Ovary (tissue), 9 donors: Measurements from ENCODE around the gene COX18. TPM values are rescaled to one million over a fixed set of nuclear protein-coding genes. Genes with fewer than 3 reads are reported as not detected.

Experiments
- DNase-seq, 5 donors: peaks; one replicate each; pipeline ENCODE4 v3.0.0-alpha.2; 2019 to 2020
- H3K27ac ChIP-seq, 2 donors: fragments of 200-600 bp; one replicate each; pipeline versions ENCODE4 v1.5.1 to v1.8.0; 2019 to 2022
- H3K27me3 ChIP-seq: fragments of 200-600 bp; one replicate; pipeline ENCODE4 v1.8.0; 2022
- H3K36me3 ChIP-seq: fragments of 200-600 bp; sonication (generic); one replicate; pipeline ENCODE4 v1.5.1; 2019
- H3K4me1 ChIP-seq: one replicate; pipeline ENCODE4 v1.8.1; 2013; ENCODE audit warnings: mild to moderate bottlenecking, moderate library complexity; ENCODE audit not compliant: insufficient read depth
- H3K4me3 ChIP-seq: fragments of 200-600 bp; sonication (generic); one replicate; pipeline ENCODE4 v1.5.1; 2017
- H3K9me3 ChIP-seq, 2 donors: fragments of 200-600 bp in 1 of 2; sonication (generic) in 1 of 2; one replicate each; pipeline versions ENCODE4 v1.5.1 to v1.8.1; 2013 to 2019; ENCODE audit warnings: mild to moderate bottlenecking in 1 of 2, moderate library complexity in 1 of 2
- EP300 ChIP-seq: sonication (generic); formaldehyde crosslinking; IDR thresholded peaks from one replicate; pipeline ENCODE4 v1.6.1; 2017; ENCODE audit warnings: antibody characterized with exemption
- POLR2A ChIP-seq: fragments of 450-650 bp; IDR thresholded peaks from one replicate; pipeline ENCODE4 v1.6.1; 2017; ENCODE audit warnings: antibody characterized with exemption, mild to moderate bottlenecking, moderate library complexity
- WGBS, 3 donors: extraction: QIAGEN DNeasy Blood & Tissue Kit in 1 of 3; methylation state at CpG; one replicate each; pipeline versions ENCODE4 v1.1.5 to v1.1.7; 2013 to 2017; 5-methylcytosine and 5-hydroxymethylcytosine counted together
- intact Hi-C, 4 donors: fragments of 100-400 bp; cut with DNase I; formaldehyde crosslinking; loops; one replicate each; pipeline versions ENCODE4 v1.11.0 to v1.15.1; 2022 to 2023
- polyA plus RNA-seq, 2 donors: library from polyadenylated mRNA; stranded (reverse); fragments of 200-250 nt in 1 of 2; fragments of 350-450 nt in 1 of 2; fragmentation: Illumina TruSeq in 1 of 2; extraction: RNeasy Lipid Tissue Mini Kit (QIAGEN cat#74804) in 1 of 2; gene quantifications; one replicate each; pipeline ENCODE4 v1.2.3, GENCODE V29; 2013 to 2014
- total RNA-seq, 7 donors: library from RNA; depleted of rRNA in 2 of 7; stranded (reverse); fragments of >200 nt in 2 of 7; fragmentation: NEBNext Ultra II Directional in 3 of 7; extraction: Animal tissue kit (Norgen Biotek cat#: 25700) in 3 of 7; gene quantifications; one replicate each; pipeline versions ENCODE4 v1.1.0 to v1.2.4, GENCODE V29; 2016 to 2023
- TF ChIP-seq, protein P1 (sequence below), 3 donors: fragments of 450-650 bp in 2 of 3; fragments of 200-600 bp in 1 of 3; IDR thresholded peaks; one replicate each; pipeline versions ENCODE4 v1.5.1 to v1.8.0; 2016 to 2022; ENCODE audit warnings: antibody characterized with exemption in 3 of 3, mild to moderate bottlenecking in 1 of 3
- donor health status: DM: no; HTN: no; CAD: no; lungs with moderate emphysema.
- donor health status: DM: no; HTN: no; CAD: no.
- donor health status: Bipolar disorder and iron deficiency.
- donor health status: DM: yes; HTN: yes; CAD: no.
- donor health status: DM: no; HTN: no; CAD: no.
- donor health status: DM: yes; HTN: yes; CAD: no.

The COX18 gene
- total and polyA plus RNA-seq, 9 donors, result 9.9 to 18.2 (median 12.3) TPM

GRCh38 chr4:73087871-73088270 lies 18.4 kb upstream of the COX18 start:
- no peak overlapping the region for H3K4me3 ChIP-seq
- H3K9me3 ChIP-seq, result no peaks in the 10 kb centered on the region
- TF ChIP-seq, protein P1, sequence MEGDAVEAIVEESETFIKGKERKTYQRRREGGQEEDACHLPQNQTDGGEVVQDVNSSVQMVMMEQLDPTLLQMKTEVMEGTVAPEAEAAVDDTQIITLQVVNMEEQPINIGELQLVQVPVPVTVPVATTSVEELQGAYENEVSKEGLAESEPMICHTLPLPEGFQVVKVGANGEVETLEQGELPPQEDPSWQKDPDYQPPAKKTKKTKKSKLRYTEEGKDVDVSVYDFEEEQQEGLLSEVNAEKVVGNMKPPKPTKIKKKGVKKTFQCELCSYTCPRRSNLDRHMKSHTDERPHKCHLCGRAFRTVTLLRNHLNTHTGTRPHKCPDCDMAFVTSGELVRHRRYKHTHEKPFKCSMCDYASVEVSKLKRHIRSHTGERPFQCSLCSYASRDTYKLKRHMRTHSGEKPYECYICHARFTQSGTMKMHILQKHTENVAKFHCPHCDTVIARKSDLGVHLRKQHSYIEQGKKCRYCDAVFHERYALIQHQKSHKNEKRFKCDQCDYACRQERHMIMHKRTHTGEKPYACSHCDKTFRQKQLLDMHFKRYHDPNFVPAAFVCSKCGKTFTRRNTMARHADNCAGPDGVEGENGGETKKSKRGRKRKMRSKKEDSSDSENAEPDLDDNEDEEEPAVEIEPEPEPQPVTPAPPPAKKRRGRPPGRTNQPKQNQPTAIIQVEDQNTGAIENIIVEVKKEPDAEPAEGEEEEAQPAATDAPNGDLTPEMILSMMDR (IDR thresholded peaks at IDR 0.05), result no peak
- TF ChIP-seq EP300 (no peak), POLR2A (no peak)
- no peaks in the 10 kb centered on the region for H3K27me3 ChIP-seq
- no peak overlapping the region for H3K27ac ChIP-seq
- H3K36me3 ChIP-seq, result no peaks in the 10 kb centered on the region
- intact Hi-C loops, result no loop called here
- H3K4me1 ChIP-seq, result peaks cover 7% of the 10 kb centered on the region
- no peak for DNase-seq

DNA sequence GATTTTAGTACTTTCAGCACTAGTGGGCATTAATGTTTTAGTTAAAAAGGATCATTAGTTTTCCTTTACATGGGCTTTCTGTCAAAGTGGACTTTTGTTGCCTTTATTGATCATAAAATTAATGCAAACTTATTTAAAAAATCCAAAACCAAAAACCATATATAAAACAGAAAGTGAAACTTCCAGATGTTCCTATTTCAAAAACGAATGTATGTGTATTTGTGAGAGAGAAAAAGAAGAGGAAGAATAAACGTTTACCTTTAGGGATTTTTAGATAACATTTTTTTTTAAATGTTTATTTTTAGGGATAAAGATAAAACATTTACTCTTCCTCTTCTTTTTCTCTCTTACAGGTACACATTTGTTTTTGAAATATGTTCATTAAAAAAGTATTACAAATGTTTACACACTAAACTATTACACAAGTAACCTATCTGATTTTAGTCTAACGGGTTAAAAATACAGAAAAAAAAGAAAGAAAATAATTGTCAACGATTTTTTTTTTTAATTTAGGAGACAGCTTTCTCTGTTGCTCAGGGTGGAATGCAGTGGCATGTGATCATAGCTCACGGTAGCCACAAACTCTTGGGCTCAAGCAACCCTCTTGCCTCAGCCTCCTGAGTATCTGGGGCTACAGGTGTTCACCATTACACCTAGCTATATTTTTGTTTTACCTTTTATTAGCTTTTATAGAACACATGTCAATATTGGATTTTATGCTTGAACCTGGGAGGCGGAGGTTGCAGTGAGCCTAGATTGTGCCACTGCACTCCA lies 16.8 kb upstream of the COX18 start:
- no peak for DNase-seq
- Histone ChIP-seq H3K4me3 (no peak overlapping the region), H3K27me3 (no peaks in the 10 kb centered on the region), H3K4me1 (peaks cover 7% of the 10 kb centered on the region), H3K27ac (no peak overlapping the region), H3K36me3 (no peaks in the 10 kb centered on the region), H3K9me3 (no peaks in the 10 kb centered on the region)
- intact Hi-C loops, result no loop called here
- 30 to 42% (median 32%) methylated on average over 6 of the region's 6 CpGs for WGBS, 3 donors
- no peak for TF ChIP-seq EP300
- no peak for TF ChIP-seq POLR2A
- TF ChIP-seq, protein P1 (IDR thresholded peaks at IDR 0.05), result no peak

DNA sequence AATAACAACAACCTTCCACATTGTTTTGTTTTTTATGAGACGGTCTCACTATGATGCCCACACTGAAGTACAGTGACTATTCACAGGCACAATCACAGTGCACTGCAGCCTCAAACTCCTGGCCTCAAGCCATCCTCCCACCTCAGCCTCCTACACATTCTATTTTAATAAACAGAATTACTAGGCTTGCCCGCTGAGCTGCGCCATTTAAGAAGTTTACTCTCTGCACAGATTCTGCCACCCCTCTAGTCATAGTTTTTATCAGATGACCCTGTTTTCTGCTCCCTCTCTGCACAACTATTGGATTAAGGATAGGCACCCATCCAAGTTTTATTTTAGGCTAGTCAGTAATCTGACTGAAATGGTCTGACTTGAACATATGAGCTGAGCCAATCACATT lies 11.3 kb upstream of the COX18 start:
- WGBS, 3 donors, result 46 to 56% (median 55%) methylated on average over 3 of the region's 3 CpGs
- H3K4me3 ChIP-seq, result no peak overlapping the region
- intact Hi-C loops, result no loop called here
- H3K4me1 ChIP-seq, result peaks cover 2% of the 10 kb centered on the region
- H3K36me3 ChIP-seq, result no peaks in the 10 kb centered on the region
- no peaks in the 10 kb centered on the region for H3K9me3 ChIP-seq
- no peak for TF ChIP-seq POLR2A
- TF ChIP-seq EP300, result no peak
- TF ChIP-seq, protein P1 (IDR thresholded peaks at IDR 0.05), result no peak
- no peak for DNase-seq
- H3K27me3 ChIP-seq, result no peaks in the 10 kb centered on the region
- H3K27ac ChIP-seq, result no peak overlapping the region

GRCh38 chr4:73075832-73076231 lies 6.3 kb upstream of the COX18 start:
- H3K27me3 ChIP-seq, result no peaks in the 10 kb centered on the region
- H3K36me3 ChIP-seq, result no peaks in the 10 kb centered on the region
- 68 to 77% (median 73%) methylated on average over 3 of the region's 3 CpGs for WGBS, 3 donors
- intact Hi-C loops, result no loop called here
- TF ChIP-seq POLR2A (no peak), EP300 (no peak)
- TF ChIP-seq, protein P1 (IDR thresholded peaks at IDR 0.05), result no peak
- no peak overlapping the region for H3K27ac ChIP-seq
- H3K4me3 ChIP-seq, result no peak overlapping the region
- no peaks in the 10 kb centered on the region for H3K9me3 ChIP-seq
- no peaks in the 10 kb centered on the region for H3K4me1 ChIP-seq
- DNase-seq, result no peak
